GM19452 (cell line): ENCODE data around the gene RAB5B.

ENCODE experiments used
- ATAC-seq: cut with Tn5 transposase; IDR thresholded peaks from one replicate; pipeline ENCODE4 v1.9.1; 2021; ENCODE audit not compliant: unreplicated experiment

The RAB5B gene

GRCh38 chr12:55973599-55974307 lies at the start of gene RAB5B:
RAB5B (plus strand) TSS chr12:55974078; CDS start chr12:55986961, 12,883 bp downstream.
- peak; percentile 89 for ATAC-seq

- ATAC-seq: no peak
Observed at GRCh38 chr12:55925371-55925770, 48.5 kb upstream of the RAB5B start.

GRCh38 chr12:55925870-55926737 lies 47.8 kb upstream of the RAB5B start:
- peak; percentile 0 for ATAC-seq

GRCh38 chr12:55926738-55927587 lies 46.9 kb upstream of the RAB5B start:
- peak; percentile 44 for ATAC-seq

GRCh38 chr12:55927588-55928502 lies 46.0 kb upstream of the RAB5B start, which contains the start of gene PYM1:
PYM1 (minus strand) TSS chr12:55927894; CDS start chr12:55927761, 133 bp downstream.
- ATAC-seq: peak; percentile 38

- peak; percentile 38 for ATAC-seq
Observed at GRCh38 chr12:55929306-55929791, 44.5 kb upstream of the RAB5B start.

GRCh38 chr12:55930771-55931316 lies 43.0 kb upstream of the RAB5B start, which contains the start of gene DGKA:
DGKA (plus strand) TSS chr12:55931162; CDS start chr12:55936504, 5,342 bp downstream.
- ATAC-seq: no peak

GRCh38 chr12:55931317-55931779 lies 42.5 kb upstream of the RAB5B start:
- ATAC-seq: no peak

- no peak for ATAC-seq
Observed at GRCh38 chr12:55931780-55932550, 41.9 kb upstream of the RAB5B start.

- ATAC-seq: no peak
Observed at GRCh38 chr12:55932551-55932910, 41.3 kb upstream of the RAB5B start.

- ATAC-seq: no peak
Observed at GRCh38 chr12:55933169-55933798, 40.6 kb upstream of the RAB5B start.

GRCh38 chr12:55933799-55934742 lies 39.8 kb upstream of the RAB5B start:
- ATAC-seq: no peak

GRCh38 chr12:55934773-55935172 lies 39.1 kb upstream of the RAB5B start:
- no peak for ATAC-seq

GRCh38 chr12:55935738-55936151 lies 38.1 kb upstream of the RAB5B start:
- no peak for ATAC-seq

- ATAC-seq: no peak
Observed at GRCh38 chr12:55937981-55938380, 35.9 kb upstream of the RAB5B start.

GRCh38 chr12:55938826-55939501 lies 34.9 kb upstream of the RAB5B start:
- ATAC-seq: no peak
